GM18519 (cell line): Measurements from ENCODE around the gene CLRN3.

Experiments used
- ATAC-seq: cut with Tn5 transposase; IDR thresholded peaks from one replicate; pipeline ENCODE4 v1.9.1; 2021; ENCODE audit warnings: mild to moderate bottlenecking, moderate library complexity; ENCODE audit not compliant: unreplicated experiment, low FRiP score

CLRN3 gene

GRCh38 chr10:127903789-127904188 is 11.0 kb upstream of the CLRN3 start:
- no peak for ATAC-seq

GRCh38 chr10:127899766-127900387 is 7.1 kb upstream of the CLRN3 start:
- no peak for ATAC-seq

DNA sequence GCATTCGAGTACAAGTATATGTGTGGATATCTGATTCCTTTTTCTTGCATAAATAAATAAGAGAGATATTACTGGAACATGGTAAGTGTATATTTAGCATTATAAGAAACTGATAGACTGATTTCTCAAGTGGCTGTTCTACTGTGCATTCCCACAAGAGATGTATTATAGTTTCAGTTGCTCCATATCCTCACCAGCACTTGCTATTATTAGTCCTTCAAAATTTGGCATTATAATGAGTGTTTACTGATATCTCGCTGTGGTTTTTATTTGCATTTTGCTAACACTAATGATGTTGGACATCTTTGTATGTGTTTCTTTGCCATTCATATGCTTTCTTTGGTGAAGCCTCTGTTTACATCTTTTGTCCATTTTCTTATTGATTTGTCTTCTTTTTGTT is 4.4 kb upstream of the CLRN3 start:
- ATAC-seq, result no peak

GRCh38 chr10:127896590-127896989 is 3.8 kb upstream of the CLRN3 start:
- no peak for ATAC-seq

- no peak for ATAC-seq
Measured at GRCh38 chr10:127894146-127894545, 1.4 kb upstream of the CLRN3 start.

GRCh38 chr10:127890832-127891334 is 1.9 kb downstream of the CLRN3 start:
- no peak for ATAC-seq

DNA sequence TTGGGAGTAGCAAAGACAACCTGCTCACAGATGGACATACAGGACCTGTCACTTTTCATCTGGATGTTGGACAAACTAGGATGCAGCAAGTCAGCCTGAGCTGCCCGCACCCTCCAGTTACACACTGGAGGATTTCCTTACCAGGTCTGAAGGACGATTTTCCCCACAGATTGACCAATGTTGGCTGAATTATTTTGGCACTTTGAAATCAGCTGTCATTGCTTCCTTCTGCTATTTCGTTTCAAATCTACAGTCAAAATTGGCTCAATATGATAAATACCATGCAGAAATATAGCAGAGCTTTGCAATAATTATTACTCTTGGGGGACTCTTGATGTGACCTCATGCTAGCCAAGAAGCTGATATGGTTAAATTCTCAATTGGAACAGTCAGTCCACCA is 2.5 kb downstream of the CLRN3 start:
- no peak for ATAC-seq

GRCh38 chr10:127889605-127890195 is 3.0 kb downstream of the CLRN3 start:
- no peak for ATAC-seq

GRCh38 chr10:127888521-127889312 is 4.0 kb downstream of the CLRN3 start:
- ATAC-seq, result no peak

DNA sequence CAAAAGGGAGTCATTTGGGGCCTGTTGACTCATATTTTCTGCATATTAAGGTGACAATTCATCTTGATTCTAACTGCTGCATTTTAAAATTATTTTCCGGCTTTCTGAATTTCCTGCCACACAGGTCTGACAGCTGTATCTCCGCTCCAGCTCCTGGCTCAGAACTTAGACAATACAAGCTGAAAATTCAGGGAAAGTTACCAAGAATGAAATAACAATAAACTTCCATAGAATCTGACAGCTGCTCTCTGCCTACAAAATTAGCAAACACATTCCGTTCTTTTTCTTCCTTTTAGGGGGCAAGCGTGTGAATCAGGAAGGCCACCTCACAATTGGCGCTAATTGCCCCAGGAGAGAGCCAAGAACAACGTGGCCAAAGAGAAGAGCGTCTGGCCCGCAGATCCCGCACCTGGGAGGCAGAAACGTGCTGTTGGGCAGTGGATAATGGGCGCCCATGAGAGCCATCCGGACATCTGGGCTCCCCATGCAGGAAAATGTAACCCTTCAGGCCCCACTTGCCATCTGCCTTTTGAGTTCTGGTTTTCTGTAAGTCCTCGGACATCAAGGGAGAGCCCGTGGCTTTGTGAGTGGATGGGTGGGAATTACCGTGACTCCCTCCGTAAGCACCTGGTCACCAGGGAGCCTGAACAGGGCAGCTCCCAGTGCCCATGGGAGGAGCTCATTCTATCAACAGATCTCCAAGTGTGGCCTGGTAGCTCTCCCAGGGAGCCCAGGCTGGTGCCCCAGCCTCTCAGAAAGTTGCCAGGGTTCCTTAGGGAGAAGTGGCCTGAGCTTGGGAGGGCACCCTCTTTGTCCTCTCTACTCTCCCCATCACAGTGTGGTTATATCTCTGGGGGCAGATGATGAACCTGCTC is 5.0 kb downstream of the CLRN3 start:
- ATAC-seq, result no peak

- no peak for ATAC-seq
Measured at GRCh38 chr10:127886371-127887051, 6.2 kb downstream of the CLRN3 start.

- no peak for ATAC-seq
Measured at GRCh38 chr10:127884501-127884900, 8.2 kb downstream of the CLRN3 start.

- ATAC-seq, result no peak
Measured at GRCh38 chr10:127883516-127883915, 9.2 kb downstream of the CLRN3 start.

DNA sequence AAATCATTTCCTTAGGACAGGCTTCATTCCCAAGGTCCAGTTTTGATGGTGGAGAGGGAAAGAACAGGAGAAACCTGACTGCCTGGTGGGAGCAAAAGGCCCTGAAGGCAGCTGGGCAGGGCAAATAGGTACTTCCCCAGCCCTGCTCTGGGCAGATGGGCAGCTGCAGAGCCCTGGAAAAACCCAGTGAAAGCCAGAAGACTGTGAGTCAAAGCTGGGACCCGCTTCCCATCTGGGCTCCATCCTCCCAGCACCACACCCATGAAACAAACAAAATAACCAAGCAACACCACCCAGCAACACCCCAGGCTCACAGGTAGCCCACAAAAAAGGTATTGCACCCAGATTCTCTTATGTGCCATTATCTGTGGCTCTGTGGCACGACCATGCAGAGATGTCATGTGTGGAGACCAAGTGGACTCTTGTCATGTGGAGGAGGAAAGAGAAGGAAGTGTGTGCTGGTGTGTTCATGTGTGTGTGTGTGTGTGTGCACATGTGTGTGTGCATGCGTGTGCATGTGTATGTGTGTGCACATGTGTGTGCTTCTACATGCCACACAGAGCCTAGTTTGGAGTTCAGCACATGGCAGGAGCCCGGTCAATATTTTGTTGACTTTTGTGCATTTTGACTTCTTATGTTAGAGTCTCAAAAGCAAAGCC is 9.8 kb downstream of the CLRN3 start:
- no peak for ATAC-seq

- ATAC-seq, result no peak
Measured at GRCh38 chr10:127882391-127882790, 10.3 kb downstream of the CLRN3 start.

GRCh38 chr10:127881262-127881661 is 11.5 kb downstream of the CLRN3 start:
- no peak for ATAC-seq

DNA sequence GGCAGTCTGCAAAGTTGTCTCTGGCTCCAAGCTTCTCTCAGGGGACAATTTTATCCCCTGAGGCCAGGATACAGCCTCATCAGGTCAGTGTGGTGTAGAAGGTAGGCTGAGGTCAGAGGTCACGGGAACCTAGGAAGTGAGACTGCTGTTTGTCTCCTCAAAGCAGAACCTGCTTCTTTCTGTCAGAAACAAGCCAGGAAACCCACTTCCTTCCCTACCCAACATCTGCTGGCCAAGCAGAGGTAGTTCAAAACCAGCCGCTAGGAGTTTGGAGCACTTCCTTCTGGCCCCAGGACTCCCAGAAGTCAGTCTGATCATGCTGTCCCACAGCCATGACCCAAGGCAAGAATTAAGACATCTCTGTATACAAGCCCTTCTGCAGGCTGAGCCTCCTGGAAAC is 12.2 kb downstream of the CLRN3 start:
- no peak for ATAC-seq

DNA sequence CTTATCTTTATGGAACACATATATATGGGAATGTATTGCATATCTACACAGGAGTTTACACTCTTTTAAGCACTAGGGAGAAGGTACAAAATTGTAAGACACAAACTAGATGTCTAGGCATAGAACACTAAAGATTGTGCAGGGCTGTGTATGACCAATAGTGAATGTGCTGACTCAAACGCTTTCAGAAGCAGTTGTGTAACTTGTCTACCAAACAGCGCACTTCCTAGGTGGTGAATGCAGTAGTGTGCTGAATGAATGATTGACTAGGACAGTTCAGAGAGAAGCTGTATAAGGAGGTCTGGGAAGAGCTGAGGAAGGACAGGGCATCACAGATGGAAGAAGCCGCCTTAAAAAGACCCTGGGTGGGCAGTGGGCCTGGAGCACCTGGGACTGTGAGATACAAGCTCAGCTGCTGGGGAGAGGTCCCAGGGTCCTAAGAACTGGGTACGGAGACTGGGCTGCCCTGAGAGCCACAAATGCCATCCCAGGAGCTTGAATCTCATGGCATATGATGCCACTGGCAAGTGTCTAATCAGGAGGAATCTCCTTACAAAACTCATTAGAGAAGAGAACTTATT is 14.2 kb downstream of the CLRN3 start:
- no peak for ATAC-seq

- no peak for ATAC-seq
Measured at GRCh38 chr10:127877699-127878098, 15.0 kb downstream of the CLRN3 start.
